ENCODE measurements around the gene FOXF1. TPM values are rescaled to one million over a fixed set of nuclear protein-coding genes. Genes with fewer than 3 reads are reported as not detected.

The FOXF1 gene
- total and polyA plus RNA-seq, 12 donors: 0.08 to 0.38 (median 0.22) TPM; not detected in 2

DNA sequence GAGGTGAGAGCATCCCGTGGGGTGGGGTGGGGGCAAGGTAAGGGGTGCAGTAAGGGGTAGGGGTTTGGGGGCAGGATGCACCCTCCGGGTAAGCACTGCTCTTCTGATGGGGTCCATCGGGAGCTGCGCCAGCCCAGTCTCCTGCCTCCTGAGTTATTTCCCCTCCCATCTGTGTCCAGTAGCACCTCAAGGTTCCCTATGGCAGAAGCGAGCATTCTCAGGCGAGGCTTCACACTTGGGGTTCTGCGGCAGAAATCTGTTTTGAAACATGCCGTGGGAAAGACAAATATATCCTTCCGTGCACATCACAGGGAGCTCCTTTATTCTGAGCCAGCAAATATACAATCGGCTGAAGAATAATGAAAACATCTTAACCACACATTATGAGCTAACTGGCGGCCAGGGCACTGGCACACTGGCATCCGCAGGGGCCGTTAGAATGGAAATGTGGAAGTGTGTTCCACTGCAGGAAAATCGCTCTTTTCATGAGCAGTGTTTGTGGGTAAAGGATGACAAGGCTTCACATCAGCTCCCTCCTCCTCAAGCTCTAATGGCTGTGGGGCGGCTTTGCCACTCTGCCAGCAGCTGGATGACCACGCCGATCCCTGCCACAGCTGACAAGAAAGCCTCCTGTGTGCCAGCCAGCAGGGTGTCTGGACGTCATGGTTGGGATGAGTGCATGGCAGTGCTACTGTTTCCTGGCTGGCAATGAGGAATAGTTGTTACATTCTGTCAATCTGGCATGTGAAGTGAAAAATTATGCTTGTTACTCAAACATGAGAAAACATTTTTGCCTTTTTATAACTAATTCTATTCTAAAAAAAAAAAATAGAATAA, 24.7 kb downstream of the FOXF1 start:
- TF ChIP-seq CTCF (IDR thresholded peaks at IDR 0.05): no peak
- intact Hi-C loops (cut with DNase I): no loop called here
- Histone ChIP-seq H3K4me3 (no peak overlapping the region), H3K4me1 (peaks cover 0 to 8% (median 0%) of the 10 kb centered on the region in 9 donors), H3K27me3 (no peaks in the 10 kb centered on the region), H3K27ac (no peak overlapping the region), H3K36me3 (peaks cover 0 to 91% (median 19%) of the 10 kb centered on the region in 9 donors), H3K9me3 (no peaks in the 10 kb centered on the region)
- 87 to 89% methylated on average over 18 of the region's 18 CpGs for whole genome bisulfite sequencing, 2 donors
- ATAC-seq: peak in 6 of 8 donors; percentile 62 to 88 (median 69)
- DNase-seq: no peak

DNA sequence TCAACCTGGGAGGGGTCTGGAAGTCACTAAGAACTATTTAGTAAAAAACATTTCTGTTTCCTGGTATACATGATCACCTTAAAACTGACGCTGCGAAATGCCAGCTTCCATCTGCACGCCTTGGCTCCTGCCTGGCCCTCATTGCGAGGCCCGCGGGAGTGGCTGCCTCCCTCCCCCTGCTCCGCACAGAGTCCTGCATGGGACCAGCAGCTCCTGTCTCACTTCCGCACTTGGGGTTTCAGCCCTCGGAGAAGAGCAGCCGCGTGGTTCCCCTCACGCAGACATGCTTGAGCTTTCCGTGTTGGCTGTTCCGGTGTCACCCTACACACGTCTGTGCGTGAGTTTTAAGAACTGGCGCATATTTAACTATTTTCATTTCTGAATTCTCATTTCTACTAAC, 26.3 kb downstream of the FOXF1 start:
- Histone ChIP-seq H3K4me1 (no peaks in the 10 kb centered on the region), H3K27me3 (no peaks in the 10 kb centered on the region), H3K27ac (no peak overlapping the region), H3K9me3 (no peaks in the 10 kb centered on the region), H3K4me3 (no peak overlapping the region), H3K36me3 (peaks cover 0 to 100% (median 30%) of the 10 kb centered on the region in 9 donors)
- intact Hi-C loops (cut with DNase I): no loop called here
- TF ChIP-seq CTCF (IDR thresholded peaks at IDR 0.05): no peak
- 95 to 96% methylated on average over 17 of the region's 17 CpGs for WGBS, 2 donors
- no peak for DNase-seq
- no peak for ATAC-seq

GRCh38 chr16:86537486-86537885, 27.2 kb downstream of the FOXF1 start:
- whole genome bisulfite sequencing, 2 donors: 95% methylated on average over 4 of the region's 4 CpGs
- H3K4me3 ChIP-seq: no peak overlapping the region
- H3K9me3 ChIP-seq: no peaks in the 10 kb centered on the region
- no peak for ATAC-seq
- H3K4me1 ChIP-seq: no peaks in the 10 kb centered on the region
- no peak for DNase-seq
- intact Hi-C loops (cut with DNase I): no loop called here
- no peaks in the 10 kb centered on the region for H3K27me3 ChIP-seq
- no peak overlapping the region for H3K27ac ChIP-seq
- peaks cover 0 to 100% (median 37%) of the 10 kb centered on the region in 9 donors for H3K36me3 ChIP-seq
- TF ChIP-seq CTCF (IDR thresholded peaks at IDR 0.05): no peak

DNA sequence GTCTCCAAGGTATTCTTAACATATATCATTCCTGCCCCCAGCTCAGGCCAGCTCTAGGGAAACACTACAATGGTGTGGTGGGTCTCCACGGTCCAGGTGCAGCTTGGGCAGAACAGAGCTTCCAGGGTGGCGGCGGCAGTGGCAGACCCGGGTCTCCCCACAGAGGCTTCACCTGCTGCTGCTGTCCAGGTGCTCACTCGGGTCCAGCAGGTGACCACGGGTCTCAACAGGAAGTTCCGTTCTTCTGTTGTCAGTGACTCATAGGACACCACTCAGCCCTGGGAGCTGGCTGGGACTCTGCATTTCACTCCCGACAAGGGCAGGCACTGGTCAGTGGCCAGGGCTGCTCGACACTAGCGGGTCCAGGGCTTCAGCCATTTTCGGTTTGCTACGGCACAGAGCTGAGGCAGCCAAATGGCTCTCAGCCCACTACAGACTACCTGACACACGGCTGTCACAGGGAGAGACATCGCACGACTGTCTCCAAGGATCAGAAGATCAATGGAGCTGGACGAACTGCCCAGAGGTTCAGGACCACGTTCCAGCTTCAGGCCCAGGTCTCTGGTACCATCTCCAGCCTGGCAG, 28.0 kb downstream of the FOXF1 start:
- no peaks in the 10 kb centered on the region for H3K9me3 ChIP-seq
- no peak for TF ChIP-seq CTCF (IDR thresholded peaks at IDR 0.05)
- no peaks in the 10 kb centered on the region for H3K4me1 ChIP-seq
- H3K36me3 ChIP-seq: peaks cover 0 to 100% (median 37%) of the 10 kb centered on the region in 9 donors
- ATAC-seq (no peak), DNase-seq (no peak)
- intact Hi-C loops (cut with DNase I): no loop called here
- H3K27ac ChIP-seq: no peak overlapping the region
- H3K27me3 ChIP-seq: no peaks in the 10 kb centered on the region
- H3K4me3 ChIP-seq: no peak overlapping the region
- 93 to 95% methylated on average over 17 of the region's 17 CpGs for WGBS, 2 donors
